ENCODE data around the gene HS6ST3. TPM values are rescaled to one million over a fixed set of nuclear protein-coding genes. Genes with fewer than 3 reads are reported as not detected.
A peak's percentile ranks its signal among the peaks of the same experiment; 100 is the strongest.
"Not testable (repeated sequence)": the region's sequence is repeated elsewhere in the genome, so short reads cannot be mapped to it uniquely, and the experiment has no call there.

HS6ST3 gene
- 0.75 TPM for polyA plus RNA-seq (2013, experiment 1 of 2)
- 0.63 TPM for polyA plus RNA-seq (2013, experiment 2 of 2)

DNA sequence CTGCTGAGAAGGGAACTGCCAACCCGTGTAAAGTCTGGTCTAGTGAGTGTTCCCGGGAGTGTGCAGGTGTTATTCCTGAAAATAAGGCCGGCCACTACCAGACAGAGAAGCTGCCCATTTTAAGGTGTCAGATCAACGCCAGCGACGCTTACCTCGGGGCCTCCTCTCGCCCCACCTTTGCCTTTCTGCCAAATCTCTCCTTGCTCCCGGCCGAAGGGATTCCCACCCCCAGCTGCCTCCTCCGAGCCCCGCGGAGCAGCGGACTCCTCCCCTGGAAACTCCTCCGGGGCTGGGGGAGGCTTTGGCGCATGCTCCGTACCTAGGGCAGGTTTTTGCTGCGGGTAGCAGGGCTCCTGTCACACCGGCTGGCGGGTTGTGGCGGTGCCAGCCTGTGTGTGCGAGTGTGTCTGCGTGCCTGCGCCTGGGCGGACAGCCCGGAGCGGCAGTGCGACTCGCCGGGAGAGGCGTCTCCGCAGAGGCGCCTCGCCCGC is at the start of gene HS6ST3:
TSS of gene HS6ST3 (plus strand) at position 359 of the 491 bp plus-strand sequence.
- H3K27me3 ChIP-seq (ENCODE audit: insufficient read depth, low read length), result peaks cover 78% of the 10 kb centered on the region
- peak within 1 kb of the TSS; percentile 56 for H3K4me3 ChIP-seq (ENCODE audit: low read length)
- peaks cover 3% of the 10 kb centered on the region; the same call in 1 of the 2 replicates for H3K4me1 ChIP-seq (ENCODE audit: insufficient read depth, low read length)
- H3K9me3 ChIP-seq (ENCODE audit: insufficient read depth, low read depth, low read length), result no peaks in the 10 kb centered on the region
- no peak within 1 kb of the TSS for H3K27ac ChIP-seq (ENCODE audit: low read depth, low read length)
- under 1% methylated on average over 35 of the region's 35 CpGs for WGBS
- no peak within 1 kb of the TSS; the same call in 1 of the 2 replicates for H3K9ac ChIP-seq (ENCODE audit: low read depth, low read length)
- H3K36me3 ChIP-seq (ENCODE audit: insufficient read depth, low read length), result no peaks in the 10 kb centered on the region

DNA sequence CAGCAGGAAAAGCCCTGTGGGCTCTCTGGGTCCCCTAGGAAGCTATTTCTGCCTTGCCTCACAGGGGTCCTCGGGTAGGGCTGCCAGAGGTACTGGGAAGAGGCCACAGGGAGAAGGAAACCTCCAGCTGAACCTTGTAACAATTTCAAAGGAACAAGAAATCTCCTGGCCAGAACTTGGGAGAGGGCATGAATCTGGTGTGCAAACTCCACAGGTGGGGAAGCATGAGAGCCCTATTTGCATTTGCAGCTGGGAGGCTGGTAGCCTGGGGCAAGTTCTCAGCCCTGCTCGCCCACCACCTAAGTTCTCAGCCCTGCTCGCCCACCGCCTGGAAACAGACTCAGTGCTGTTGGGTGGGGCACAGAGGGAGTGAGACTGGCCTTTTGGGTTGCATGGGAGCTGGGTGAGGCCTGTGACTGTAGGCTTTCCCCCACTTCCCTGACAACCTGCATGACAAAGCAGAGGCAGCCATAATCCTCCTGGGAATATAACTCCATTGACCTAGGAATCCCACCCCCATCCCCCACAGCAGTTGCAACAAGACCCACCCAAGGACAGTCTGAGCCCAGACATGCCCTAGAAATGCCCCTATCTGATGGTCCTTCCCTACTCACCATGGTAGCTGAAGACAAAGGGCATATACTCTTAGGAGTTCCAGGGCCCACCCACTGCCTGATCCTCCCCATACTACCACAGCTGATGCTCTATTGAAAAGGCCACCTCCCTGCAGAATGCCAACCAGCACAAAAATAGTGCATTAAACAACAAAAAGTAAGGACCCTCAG is 48.4 kb upstream of the HS6ST3 start:
- Histone ChIP-seq H3K4me3 (ENCODE audit: low read length) (no peak overlapping the region), H3K36me3 (ENCODE audit: insufficient read depth, low read length) (no peaks in the 10 kb centered on the region; the same call in 1 of the 2 replicates), H3K27ac (ENCODE audit: low read depth, low read length) (peak overlapping the region; percentile 74; the same call in 1 of the 2 replicates), H3K4me1 (ENCODE audit: insufficient read depth, low read length) (no peaks in the 10 kb centered on the region; the same call in none of the 2 replicates), H3K9ac (ENCODE audit: low read depth, low read length) (no peak overlapping the region), H3K9me3 (ENCODE audit: insufficient read depth, low read depth, low read length) (peaks cover 3% of the 10 kb centered on the region; the same call in 1 of the 2 replicates), H3K27me3 (ENCODE audit: insufficient read depth, low read length) (no peaks in the 10 kb centered on the region)
- 78% methylated on average over 4 of the region's 4 CpGs for WGBS

DNA sequence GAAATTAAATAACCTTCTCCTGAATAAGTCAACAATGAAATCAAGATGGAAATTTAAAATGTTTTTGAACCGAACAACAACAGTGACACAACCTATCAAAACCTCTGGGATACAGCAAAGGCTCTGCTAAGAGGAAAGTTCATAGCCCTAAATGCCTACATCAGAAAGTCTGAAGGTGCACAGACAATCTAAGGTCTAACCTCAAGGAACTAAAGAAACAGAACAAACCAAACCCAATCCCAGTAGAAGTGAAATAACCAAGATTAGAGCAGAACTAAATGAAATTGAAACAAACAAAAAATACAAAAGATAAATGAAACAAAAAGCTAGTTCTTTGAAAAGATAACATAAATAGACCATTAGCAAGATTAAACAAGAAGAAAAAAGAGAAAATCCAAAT is 45.7 kb upstream of the HS6ST3 start:
- Histone ChIP-seq H3K9ac (ENCODE audit: low read depth, low read length) (no peak overlapping the region), H3K4me1 (ENCODE audit: insufficient read depth, low read length) (no peaks in the 10 kb centered on the region; the same call in none of the 2 replicates), H3K9me3 (ENCODE audit: insufficient read depth, low read depth, low read length) (peaks cover 7% of the 10 kb centered on the region; the same call in 1 of the 2 replicates), H3K27ac (ENCODE audit: low read depth, low read length) (no peak overlapping the region), H3K4me3 (ENCODE audit: low read length) (no peak overlapping the region), H3K36me3 (ENCODE audit: insufficient read depth, low read length) (no peaks in the 10 kb centered on the region; the same call in 1 of the 2 replicates), H3K27me3 (ENCODE audit: insufficient read depth, low read length) (no peaks in the 10 kb centered on the region)
- WGBS, result 100% methylated on average over 1 of the region's 1 CpG

DNA sequence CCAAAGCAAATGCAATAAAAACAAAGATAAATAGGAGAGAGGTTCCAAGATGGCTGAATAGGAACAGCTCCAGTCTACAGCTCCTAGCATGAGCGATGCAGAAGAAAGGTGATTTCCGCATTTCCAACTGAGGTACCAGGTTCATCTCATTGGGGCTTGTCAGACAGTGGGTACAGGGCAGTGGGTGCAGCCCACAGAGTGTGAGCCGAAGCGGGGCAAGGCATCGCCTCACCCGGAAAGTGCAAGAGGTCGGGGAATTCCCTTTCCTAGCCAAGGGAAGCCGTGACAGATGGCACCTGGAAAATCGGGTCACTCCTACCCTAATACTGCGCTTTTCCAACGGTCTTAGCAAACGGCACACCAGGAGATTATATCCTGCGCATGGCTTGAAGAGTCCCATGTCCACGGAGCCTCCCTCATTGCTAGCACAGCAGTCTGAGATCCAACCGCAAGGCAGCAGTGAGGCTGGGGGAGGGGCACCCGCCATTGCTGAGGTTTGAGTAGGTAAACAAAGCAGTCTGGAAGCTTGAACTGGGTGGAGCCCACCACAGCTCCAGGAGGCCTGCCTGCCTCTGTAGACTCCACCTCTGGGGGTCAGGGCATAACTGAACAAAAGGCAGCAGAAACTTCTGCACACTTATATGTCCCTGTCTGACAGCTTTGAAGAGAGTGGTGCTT is 43.3 kb upstream of the HS6ST3 start:
- H3K4me1 ChIP-seq (ENCODE audit: insufficient read depth, low read length); H3K27ac ChIP-seq (ENCODE audit: low read depth, low read length); H3K4me3 ChIP-seq (ENCODE audit: low read length); H3K9ac ChIP-seq (ENCODE audit: low read depth, low read length); H3K27me3 ChIP-seq (ENCODE audit: insufficient read depth, low read length); H3K9me3 ChIP-seq (ENCODE audit: insufficient read depth, low read depth, low read length); H3K36me3 ChIP-seq (ENCODE audit: insufficient read depth, low read length): not testable (repeated sequence)
- WGBS, result 95% methylated on average over 16 of the region's 16 CpGs

DNA sequence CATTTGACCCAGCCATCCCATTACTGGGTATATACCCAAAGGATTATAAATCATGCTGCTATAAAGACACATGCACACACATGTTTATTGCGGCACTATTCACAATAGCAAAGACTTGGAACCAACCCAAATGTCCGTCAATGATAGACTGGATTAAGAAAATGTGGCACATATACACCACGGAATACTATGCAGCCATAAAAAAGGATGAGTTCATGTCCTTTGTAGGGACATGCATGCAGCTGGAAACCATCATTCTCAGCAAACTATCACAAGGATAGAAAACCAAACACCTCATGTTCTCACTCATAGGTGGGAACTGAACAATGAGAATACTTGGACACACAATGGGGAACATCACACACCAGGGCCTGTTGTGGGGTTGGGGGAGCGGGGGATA is 39.0 kb upstream of the HS6ST3 start:
- 91% methylated on average over 2 of the region's 4 CpGs for WGBS

GRCh38 chr13:96051491-96051890 is 38.4 kb upstream of the HS6ST3 start:
- not testable (repeated sequence) for H3K9me3 ChIP-seq (ENCODE audit: insufficient read depth, low read depth, low read length); H3K27me3 ChIP-seq (ENCODE audit: insufficient read depth, low read length); H3K9ac ChIP-seq (ENCODE audit: low read depth, low read length); H3K36me3 ChIP-seq (ENCODE audit: insufficient read depth, low read length); H3K27ac ChIP-seq (ENCODE audit: low read depth, low read length); H3K4me3 ChIP-seq (ENCODE audit: low read length); H3K4me1 ChIP-seq (ENCODE audit: insufficient read depth, low read length)
- 100% methylated on average over 2 of the region's 5 CpGs for WGBS

More for the DNA sequence above, 39.0 kb upstream of the HS6ST3 start:
- not testable (repeated sequence) for H3K27ac ChIP-seq (ENCODE audit: low read depth, low read length); H3K36me3 ChIP-seq (ENCODE audit: insufficient read depth, low read length); H3K4me1 ChIP-seq (ENCODE audit: insufficient read depth, low read length); H3K9me3 ChIP-seq (ENCODE audit: insufficient read depth, low read depth, low read length); H3K27me3 ChIP-seq (ENCODE audit: insufficient read depth, low read length); H3K9ac ChIP-seq (ENCODE audit: low read depth, low read length); H3K4me3 ChIP-seq (ENCODE audit: low read length)

DNA sequence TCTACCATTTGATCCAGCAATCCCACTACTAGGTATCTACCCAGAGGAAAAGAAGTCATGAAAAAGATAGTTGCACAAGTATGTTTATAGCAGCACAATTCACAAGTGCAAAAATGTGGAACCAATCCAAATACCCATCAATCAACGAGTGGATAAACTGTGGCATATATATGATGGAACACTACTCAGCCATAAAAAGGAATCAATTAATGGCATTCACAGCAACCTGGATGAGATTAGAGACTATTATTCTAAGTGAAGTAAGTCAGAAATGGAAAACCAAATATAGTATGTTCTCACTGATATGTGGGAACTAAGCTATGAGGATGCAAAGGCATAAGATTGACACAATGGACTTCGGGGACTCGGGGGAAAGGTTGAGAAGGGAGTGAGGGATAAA is 38.0 kb upstream of the HS6ST3 start:
- H3K9me3 ChIP-seq (ENCODE audit: insufficient read depth, low read depth, low read length); H3K27me3 ChIP-seq (ENCODE audit: insufficient read depth, low read length); H3K36me3 ChIP-seq (ENCODE audit: insufficient read depth, low read length); H3K9ac ChIP-seq (ENCODE audit: low read depth, low read length); H3K27ac ChIP-seq (ENCODE audit: low read depth, low read length); H3K4me1 ChIP-seq (ENCODE audit: insufficient read depth, low read length): not testable (repeated sequence)
- WGBS, result 98% methylated on average over 2 of the region's 3 CpGs
- peak overlapping the region; percentile 89 for H3K4me3 ChIP-seq (ENCODE audit: low read length)

GRCh38 chr13:96052656-96053002 is 37.3 kb upstream of the HS6ST3 start:
- WGBS, result 6% methylated on average over 12 of the region's 12 CpGs
- Histone ChIP-seq H3K9me3 (ENCODE audit: insufficient read depth, low read depth, low read length) (no peaks in the 10 kb centered on the region), H3K27ac (ENCODE audit: low read depth, low read length) (peak overlapping the region; percentile 23; the same call in 1 of the 2 replicates), H3K4me3 (ENCODE audit: low read length) (peak overlapping the region; percentile 89), H3K27me3 (ENCODE audit: insufficient read depth, low read length) (no peaks in the 10 kb centered on the region), H3K9ac (ENCODE audit: low read depth, low read length) (peak overlapping the region; percentile 82), H3K4me1 (ENCODE audit: insufficient read depth, low read length) (no peaks in the 10 kb centered on the region), H3K36me3 (ENCODE audit: insufficient read depth, low read length) (no peaks in the 10 kb centered on the region)

GRCh38 chr13:96053003-96053703 is 36.8 kb upstream of the HS6ST3 start, which contains the start of gene UGGT2:
Gene UGGT2 (minus strand): TSS chr13:96053401. CDS start chr13:96053312, 89 bp downstream.
- WGBS, result under 1% methylated on average over 77 of the region's 77 CpGs
- peak within 1 kb of the TSS; percentile 82 for H3K9ac ChIP-seq (ENCODE audit: low read depth, low read length)
- peak within 1 kb of the TSS; percentile 68 for H3K27ac ChIP-seq (ENCODE audit: low read depth, low read length)

GRCh38 chr13:96065849-96066248 is 24.1 kb upstream of the HS6ST3 start:
- Histone ChIP-seq H3K9ac (ENCODE audit: low read depth, low read length) (no peak overlapping the region), H3K27ac (ENCODE audit: low read depth, low read length) (no peak overlapping the region), H3K4me1 (ENCODE audit: insufficient read depth, low read length) (no peaks in the 10 kb centered on the region), H3K9me3 (ENCODE audit: insufficient read depth, low read depth, low read length) (no peaks in the 10 kb centered on the region), H3K36me3 (ENCODE audit: insufficient read depth, low read length) (no peaks in the 10 kb centered on the region), H3K4me3 (ENCODE audit: low read length) (no peak overlapping the region), H3K27me3 (ENCODE audit: insufficient read depth, low read length) (no peaks in the 10 kb centered on the region; the same call in 1 of the 2 replicates)
- WGBS, result 93% methylated on average over 2 of the region's 2 CpGs

More at GRCh38 chr13:96053003-96053703, 36.8 kb upstream of the HS6ST3 start, which contains the start of gene UGGT2:
- no peaks in the 10 kb centered on the region for H3K36me3 ChIP-seq (ENCODE audit: insufficient read depth, low read length)
- no peaks in the 10 kb centered on the region for H3K9me3 ChIP-seq (ENCODE audit: insufficient read depth, low read depth, low read length)
- no peaks in the 10 kb centered on the region for H3K27me3 ChIP-seq (ENCODE audit: insufficient read depth, low read length)
- H3K4me3 ChIP-seq (ENCODE audit: low read length), result peak within 1 kb of the TSS; percentile 89
- H3K4me1 ChIP-seq (ENCODE audit: insufficient read depth, low read length), result no peaks in the 10 kb centered on the region
